Liver (tissue), 9 donors: ENCODE results near the gene PPM1D. TPM values are rescaled to one million over a fixed set of nuclear protein-coding genes. Genes with fewer than 3 reads are reported as not detected.

Source experiments
- DNase-seq: peaks from one replicate; pipeline ENCODE4 v3.0.0-alpha.2; 2017; ENCODE audit warnings: low spot score
- H3K27ac ChIP-seq, 2 donors: one replicate each; pipeline ENCODE4 v1.7.0; 2013; ENCODE audit warnings: inconsistent platforms in 2 of 2, low read length in 2 of 2, control low read depth in 1 of 2, low read depth in 1 of 2, mild to moderate bottlenecking in 1 of 2
- H3K27me3 ChIP-seq, 4 donors: one replicate each; pipeline versions ENCODE4 v1.6.1 to v1.7.0; 2013; ENCODE audit warnings: low read length in 3 of 4, inconsistent platforms in 1 of 4, mild to moderate bottlenecking in 1 of 4, moderate library complexity in 1 of 4; ENCODE audit not compliant: control insufficient read depth in 4 of 4, insufficient read depth in 4 of 4
- H3K36me3 ChIP-seq, 4 donors: one replicate each; pipeline versions ENCODE4 v1.6.1 to v1.7.0; 2013; ENCODE audit warnings: low read length in 3 of 4, mild to moderate bottlenecking in 3 of 4, low read depth in 1 of 4, moderate library complexity in 1 of 4; ENCODE audit not compliant: control insufficient read depth in 4 of 4, insufficient read depth in 3 of 4
- H3K4me1 ChIP-seq, 4 donors: one replicate each; pipeline versions ENCODE4 v1.6.1 to v1.7.0; 2013; ENCODE audit warnings: low read length in 3 of 4, mild to moderate bottlenecking in 3 of 4, moderate library complexity in 1 of 4; ENCODE audit not compliant: control insufficient read depth in 4 of 4, insufficient read depth in 4 of 4
- H3K4me3 ChIP-seq, 3 donors: one replicate each; pipeline versions ENCODE4 v1.6.1 to v1.7.0; 2013; ENCODE audit warnings: low read length in 3 of 3, control low read depth in 1 of 3, low read depth in 1 of 3, mild to moderate bottlenecking in 1 of 3
- H3K9ac ChIP-seq, 2 donors: one replicate each; pipeline ENCODE4 v1.7.0; 2013; ENCODE audit warnings: low read length in 2 of 2, mild to moderate bottlenecking in 2 of 2, moderate library complexity in 2 of 2, control low read depth in 1 of 2, low read depth in 1 of 2
- H3K9me3 ChIP-seq, 4 donors: one replicate each; pipeline versions ENCODE4 v1.6.1 to v1.7.0; 2013; ENCODE audit warnings: low read length in 3 of 4; ENCODE audit not compliant: control insufficient read depth in 4 of 4
- EGR1 ChIP-seq, 2 donors: IDR thresholded peaks; 2 replicates each; pipeline ENCODE4 v1.6.1; 2016 to 2018; ENCODE audit warnings: antibody characterized with exemption in 2 of 2, low read depth in 2 of 2
- FOXA2 ChIP-seq: IDR thresholded peaks from 2 replicates; pipeline ENCODE4 v1.6.1; 2016; ENCODE audit warnings: antibody characterized with exemption
- GABPA ChIP-seq, 2 donors: IDR thresholded peaks in 1 of 2; conservative IDR thresholded peaks in 1 of 2; 2 replicates each; pipeline ENCODE4 v1.6.1; 2016; ENCODE audit warnings: antibody characterized with exemption in 2 of 2, mild to moderate bottlenecking in 1 of 2, moderate library complexity in 1 of 2
- HNF4A ChIP-seq, 2 donors: conservative IDR thresholded peaks; 2 replicates each; pipeline ENCODE4 v1.6.1; 2016; ENCODE audit warnings: antibody characterized with exemption in 2 of 2, mild to moderate bottlenecking in 2 of 2
- HNF4G ChIP-seq: IDR thresholded peaks from 2 replicates; pipeline ENCODE4 v1.6.1; 2016; ENCODE audit warnings: antibody characterized with exemption
- JUND ChIP-seq, 2 donors: IDR thresholded peaks; 2 replicates each; pipeline ENCODE4 v1.6.1; 2016; ENCODE audit warnings: antibody characterized with exemption in 2 of 2
- NR2F2 ChIP-seq: IDR thresholded peaks from 2 replicates; pipeline ENCODE4 v1.6.1; 2016; ENCODE audit warnings: antibody characterized with exemption
- RAD21 ChIP-seq, 2 donors: IDR thresholded peaks; 2 replicates each; pipeline ENCODE4 v1.6.1; 2016; ENCODE audit warnings: antibody characterized with exemption in 2 of 2, mild to moderate bottlenecking in 2 of 2
- RXRA ChIP-seq, 2 donors: IDR thresholded peaks; 2 replicates each; pipeline ENCODE4 v1.6.1; 2017 to 2018; ENCODE audit warnings: antibody characterized with exemption in 2 of 2, mild to moderate bottlenecking in 1 of 2
- SP1 ChIP-seq: IDR thresholded peaks from 2 replicates; pipeline ENCODE4 v1.6.1; 2018; ENCODE audit warnings: antibody characterized with exemption, mild to moderate bottlenecking
- TAF1 ChIP-seq: conservative IDR thresholded peaks from 2 replicates; pipeline ENCODE4 v1.6.1; 2016; ENCODE audit warnings: antibody characterized with exemption, mild to moderate bottlenecking
- YY1 ChIP-seq: IDR thresholded peaks from 2 replicates; pipeline ENCODE4 v1.6.1; 2016; ENCODE audit warnings: antibody characterized with exemption, mild to moderate bottlenecking
- WGBS: extraction: QIAGEN DNeasy Blood & Tissue Kit; methylation state at CpG from one replicate; pipeline ENCODE4 v1.1.7; 2013; 5-methylcytosine and 5-hydroxymethylcytosine counted together
- polyA plus RNA-seq, 2 donors: library from polyadenylated mRNA; stranded (reverse) in 1 of 2; unstranded in 1 of 2; fragments of 200-250 nt in 1 of 2; fragments of >200 nt in 1 of 2; fragmentation: Nextera tagmentation in 1 of 2; extraction: Ambion mirVana in 1 of 2; gene quantifications; one replicate each; pipeline versions ENCODE4 v1.2.1 to v1.2.3, GENCODE V29; 2013 to 2015
- total RNA-seq, 2 donors: library from RNA; depleted of rRNA; stranded (reverse); fragments of >200 nt; gene quantifications; one replicate each; pipeline ENCODE4 v1.2.3, GENCODE V29; 2014
- TF ChIP-seq, protein P1 (sequence below): fragments of 150-350 bp; IDR thresholded peaks from 2 replicates; pipeline ENCODE4 v1.5.1; 2017; ENCODE audit warnings: improper control_type of control experiment, low read depth, low read length; ENCODE audit not compliant: missing input control
- TF ChIP-seq, protein P2 (sequence below): IDR thresholded peaks from 2 replicates; pipeline ENCODE4 v1.6.1; 2016; ENCODE audit warnings: antibody characterized with exemption
- TF ChIP-seq, protein P3 (sequence below): IDR thresholded peaks from 2 replicates; pipeline ENCODE4 v1.6.1; 2016; ENCODE audit warnings: antibody characterized with exemption
- TF ChIP-seq, protein P4 (sequence below): IDR thresholded peaks from 2 replicates; pipeline ENCODE4 v1.6.1; 2016; ENCODE audit warnings: antibody characterized with exemption
- TF ChIP-seq, protein P5 (sequence below): IDR thresholded peaks from 2 replicates; pipeline ENCODE4 v1.6.1; 2016; ENCODE audit warnings: antibody characterized with exemption, mild to moderate bottlenecking
- donor health status: healthy.
- donor health status: healthy.
- donor health status: healthy.
- donor health status: healthy.
- donor health status: healthy.

Gene PPM1D
- total and polyA plus RNA-seq, 4 donors, result 2.0 to 8.7 (median 5.0) TPM

DNA sequence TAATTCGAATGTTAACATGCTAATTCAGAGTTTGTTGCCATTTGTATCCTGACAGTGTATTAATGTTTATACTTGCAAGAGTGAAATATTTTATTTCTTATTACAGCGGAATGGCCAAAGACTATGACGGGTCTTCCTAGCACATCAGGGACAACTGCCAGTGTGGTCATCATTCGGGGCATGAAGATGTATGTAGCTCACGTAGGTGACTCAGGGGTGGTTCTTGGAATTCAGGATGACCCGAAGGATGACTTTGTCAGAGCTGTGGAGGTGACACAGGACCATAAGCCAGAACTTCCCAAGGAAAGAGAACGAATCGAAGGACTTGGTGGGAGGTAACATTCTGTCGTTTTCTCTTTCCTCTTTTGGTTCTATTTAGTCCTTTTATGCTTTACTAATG is 23.4 kb downstream of the PPM1D start:
- Histone ChIP-seq H3K27me3 (no peaks in the 10 kb centered on the region), H3K9ac (no peak overlapping the region), H3K4me3 (no peak overlapping the region), H3K4me1 (no peaks in the 10 kb centered on the region), H3K27ac (no peak overlapping the region), H3K36me3 (peaks cover 0 to 3% (median 0%) of the 10 kb centered on the region in 4 donors), H3K9me3 (no peaks in the 10 kb centered on the region)
- TF ChIP-seq HNF4G, result no peak
- TF ChIP-seq YY1, result no peak
- no peak for TF ChIP-seq RAD21 (IDR thresholded peaks at IDR 0.05)
- TF ChIP-seq, protein P1, sequence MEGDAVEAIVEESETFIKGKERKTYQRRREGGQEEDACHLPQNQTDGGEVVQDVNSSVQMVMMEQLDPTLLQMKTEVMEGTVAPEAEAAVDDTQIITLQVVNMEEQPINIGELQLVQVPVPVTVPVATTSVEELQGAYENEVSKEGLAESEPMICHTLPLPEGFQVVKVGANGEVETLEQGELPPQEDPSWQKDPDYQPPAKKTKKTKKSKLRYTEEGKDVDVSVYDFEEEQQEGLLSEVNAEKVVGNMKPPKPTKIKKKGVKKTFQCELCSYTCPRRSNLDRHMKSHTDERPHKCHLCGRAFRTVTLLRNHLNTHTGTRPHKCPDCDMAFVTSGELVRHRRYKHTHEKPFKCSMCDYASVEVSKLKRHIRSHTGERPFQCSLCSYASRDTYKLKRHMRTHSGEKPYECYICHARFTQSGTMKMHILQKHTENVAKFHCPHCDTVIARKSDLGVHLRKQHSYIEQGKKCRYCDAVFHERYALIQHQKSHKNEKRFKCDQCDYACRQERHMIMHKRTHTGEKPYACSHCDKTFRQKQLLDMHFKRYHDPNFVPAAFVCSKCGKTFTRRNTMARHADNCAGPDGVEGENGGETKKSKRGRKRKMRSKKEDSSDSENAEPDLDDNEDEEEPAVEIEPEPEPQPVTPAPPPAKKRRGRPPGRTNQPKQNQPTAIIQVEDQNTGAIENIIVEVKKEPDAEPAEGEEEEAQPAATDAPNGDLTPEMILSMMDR, result no peak
- TF ChIP-seq, protein P2, sequence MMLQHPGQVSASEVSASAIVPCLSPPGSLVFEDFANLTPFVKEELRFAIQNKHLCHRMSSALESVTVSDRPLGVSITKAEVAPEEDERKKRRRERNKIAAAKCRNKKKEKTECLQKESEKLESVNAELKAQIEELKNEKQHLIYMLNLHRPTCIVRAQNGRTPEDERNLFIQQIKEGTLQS, result no peak
- no peak for TF ChIP-seq RXRA (IDR thresholded peaks at IDR 0.05)
- TF ChIP-seq TAF1, result no peak
- TF ChIP-seq FOXA2, result no peak
- TF ChIP-seq, protein P3, sequence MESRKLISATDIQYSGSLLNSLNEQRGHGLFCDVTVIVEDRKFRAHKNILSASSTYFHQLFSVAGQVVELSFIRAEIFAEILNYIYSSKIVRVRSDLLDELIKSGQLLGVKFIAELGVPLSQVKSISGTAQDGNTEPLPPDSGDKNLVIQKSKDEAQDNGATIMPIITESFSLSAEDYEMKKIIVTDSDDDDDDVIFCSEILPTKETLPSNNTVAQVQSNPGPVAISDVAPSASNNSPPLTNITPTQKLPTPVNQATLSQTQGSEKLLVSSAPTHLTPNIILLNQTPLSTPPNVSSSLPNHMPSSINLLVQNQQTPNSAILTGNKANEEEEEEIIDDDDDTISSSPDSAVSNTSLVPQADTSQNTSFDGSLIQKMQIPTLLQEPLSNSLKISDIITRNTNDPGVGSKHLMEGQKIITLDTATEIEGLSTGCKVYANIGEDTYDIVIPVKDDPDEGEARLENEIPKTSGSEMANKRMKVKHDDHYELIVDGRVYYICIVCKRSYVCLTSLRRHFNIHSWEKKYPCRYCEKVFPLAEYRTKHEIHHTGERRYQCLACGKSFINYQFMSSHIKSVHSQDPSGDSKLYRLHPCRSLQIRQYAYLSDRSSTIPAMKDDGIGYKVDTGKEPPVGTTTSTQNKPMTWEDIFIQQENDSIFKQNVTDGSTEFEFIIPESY, result no peak
- TF ChIP-seq JUND (IDR thresholded peaks at IDR 0.05), result no peak
- no peak for TF ChIP-seq SP1
- TF ChIP-seq, protein P4, sequence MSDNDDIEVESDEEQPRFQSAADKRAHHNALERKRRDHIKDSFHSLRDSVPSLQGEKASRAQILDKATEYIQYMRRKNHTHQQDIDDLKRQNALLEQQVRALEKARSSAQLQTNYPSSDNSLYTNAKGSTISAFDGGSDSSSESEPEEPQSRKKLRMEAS, result no peak
- TF ChIP-seq, protein P5, sequence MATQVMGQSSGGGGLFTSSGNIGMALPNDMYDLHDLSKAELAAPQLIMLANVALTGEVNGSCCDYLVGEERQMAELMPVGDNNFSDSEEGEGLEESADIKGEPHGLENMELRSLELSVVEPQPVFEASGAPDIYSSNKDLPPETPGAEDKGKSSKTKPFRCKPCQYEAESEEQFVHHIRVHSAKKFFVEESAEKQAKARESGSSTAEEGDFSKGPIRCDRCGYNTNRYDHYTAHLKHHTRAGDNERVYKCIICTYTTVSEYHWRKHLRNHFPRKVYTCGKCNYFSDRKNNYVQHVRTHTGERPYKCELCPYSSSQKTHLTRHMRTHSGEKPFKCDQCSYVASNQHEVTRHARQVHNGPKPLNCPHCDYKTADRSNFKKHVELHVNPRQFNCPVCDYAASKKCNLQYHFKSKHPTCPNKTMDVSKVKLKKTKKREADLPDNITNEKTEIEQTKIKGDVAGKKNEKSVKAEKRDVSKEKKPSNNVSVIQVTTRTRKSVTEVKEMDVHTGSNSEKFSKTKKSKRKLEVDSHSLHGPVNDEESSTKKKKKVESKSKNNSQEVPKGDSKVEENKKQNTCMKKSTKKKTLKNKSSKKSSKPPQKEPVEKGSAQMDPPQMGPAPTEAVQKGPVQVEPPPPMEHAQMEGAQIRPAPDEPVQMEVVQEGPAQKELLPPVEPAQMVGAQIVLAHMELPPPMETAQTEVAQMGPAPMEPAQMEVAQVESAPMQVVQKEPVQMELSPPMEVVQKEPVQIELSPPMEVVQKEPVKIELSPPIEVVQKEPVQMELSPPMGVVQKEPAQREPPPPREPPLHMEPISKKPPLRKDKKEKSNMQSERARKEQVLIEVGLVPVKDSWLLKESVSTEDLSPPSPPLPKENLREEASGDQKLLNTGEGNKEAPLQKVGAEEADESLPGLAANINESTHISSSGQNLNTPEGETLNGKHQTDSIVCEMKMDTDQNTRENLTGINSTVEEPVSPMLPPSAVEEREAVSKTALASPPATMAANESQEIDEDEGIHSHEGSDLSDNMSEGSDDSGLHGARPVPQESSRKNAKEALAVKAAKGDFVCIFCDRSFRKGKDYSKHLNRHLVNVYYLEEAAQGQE, result no peak
- no peak for TF ChIP-seq GABPA (IDR thresholded peaks at IDR 0.05 in 1 of 2, conservative IDR thresholded peaks at IDR 0.05 in 1 of 2)
- TF ChIP-seq NR2F2, result no peak
- TF ChIP-seq EGR1 (IDR thresholded peaks at IDR 0.05; ENCODE audit: low read depth in 2 of 2), result no peak
- TF ChIP-seq HNF4A (conservative IDR thresholded peaks at IDR 0.05), result no peak
- WGBS, result 92% methylated on average over 9 of the region's 9 CpGs
- DNase-seq, result no peak

DNA sequence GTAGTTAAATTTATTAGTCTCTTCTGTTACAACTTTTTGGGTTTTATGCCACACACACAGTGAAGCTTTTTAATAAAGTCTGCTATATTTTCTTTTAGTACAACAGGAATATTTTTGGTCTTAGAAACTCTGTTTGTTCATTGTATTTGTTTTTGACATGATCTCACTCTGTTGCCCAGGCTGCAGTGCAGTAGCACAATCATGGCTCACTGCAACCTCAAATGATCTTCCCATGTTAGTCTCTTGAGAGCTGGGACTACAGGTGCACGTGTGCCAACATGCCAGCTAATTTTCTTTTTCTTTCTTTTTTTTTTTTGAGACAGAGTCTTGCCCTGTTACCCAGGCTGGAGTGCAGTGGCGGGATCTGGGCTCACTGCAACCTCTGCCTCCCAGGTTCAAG is 27.1 kb downstream of the PPM1D start:
- H3K9ac ChIP-seq, result no peak overlapping the region
- 84% methylated on average over 2 of the region's 2 CpGs for WGBS
- H3K4me3 ChIP-seq, result no peak overlapping the region
- H3K36me3 ChIP-seq, result peaks cover 0 to 3% (median 0%) of the 10 kb centered on the region in 4 donors
- H3K9me3 ChIP-seq, result no peaks in the 10 kb centered on the region
- H3K27me3 ChIP-seq, result no peaks in the 10 kb centered on the region
- no peaks in the 10 kb centered on the region for H3K4me1 ChIP-seq
- no peak overlapping the region for H3K27ac ChIP-seq
- DNase-seq, result no peak
- TF ChIP-seq, protein P3, result no peak
- TF ChIP-seq HNF4G, result no peak
- TF ChIP-seq NR2F2, result no peak
- TF ChIP-seq GABPA (IDR thresholded peaks at IDR 0.05 in 1 of 2, conservative IDR thresholded peaks at IDR 0.05 in 1 of 2), result no peak
- TF ChIP-seq, protein P5, result no peak
- TF ChIP-seq RAD21 (IDR thresholded peaks at IDR 0.05), result no peak
- TF ChIP-seq FOXA2, result no peak
- TF ChIP-seq RXRA (IDR thresholded peaks at IDR 0.05), result no peak
- no peak for TF ChIP-seq YY1
- TF ChIP-seq, protein P2, result no peak
